OCI-LY3 (cell line): ENCODE measurements around the gene RIN1.

Experiments used
- H2AFZ ChIP-seq: fragments of 200-600, 300-600 bp; shearing (Covaris generic); 2 replicates; pipeline ENCODE4 v1.6.0; 2014; ENCODE audit warnings: antibody characterized with exemption, low read depth, low read length
- H3K27ac ChIP-seq: fragments of 200-600, 300-600 bp; sonication (generic); 2 replicates; pipeline ENCODE4 v1.5.1; 2014; ENCODE audit warnings: mild to moderate bottlenecking, low read length, moderate library complexity, mixed read lengths
- H3K27me3 ChIP-seq: fragments of 200-600, 300-600 bp; sonication (generic); 2 replicates; pipeline ENCODE4 v1.6.1; 2014; ENCODE audit warnings: low read depth, low read length, mixed read lengths
- H3K36me3 ChIP-seq: fragments of 200-600, 300-600 bp; sonication (generic); replicated peaks from 2 replicates; pipeline ENCODE3; 2014; ENCODE audit warnings: low read depth, low read length, mixed read lengths
- H3K4me1 ChIP-seq: fragments of 300-600, 200-600 bp; sonication (generic); 2 replicates; pipeline ENCODE4 v1.6.1; 2014; ENCODE audit warnings: low read length, mixed read lengths
- H3K4me2 ChIP-seq: fragments of 200-600, 300-600 bp; sonication (generic); 2 replicates; pipeline ENCODE4 v1.6.1; 2014; ENCODE audit warnings: low read length, mixed read lengths
- H3K4me3 ChIP-seq: fragments of 300-600, 200-600 bp; sonication (generic); 2 replicates; pipeline ENCODE4 v1.5.1; 2014; ENCODE audit warnings: antibody characterized with exemption, mild to moderate bottlenecking, low read length, moderate library complexity
- H3K79me2 ChIP-seq: fragments of 300-600, 200-600 bp; shearing (Covaris generic); 2 replicates; pipeline ENCODE4 v1.6.1; 2014; ENCODE audit warnings: mild to moderate bottlenecking, low read length, mixed read lengths
- H3K9ac ChIP-seq: fragments of 300-600, 200-600 bp; shearing (Covaris generic); 2 replicates; pipeline ENCODE4 v1.6.0; 2014; ENCODE audit warnings: mild to moderate bottlenecking, low read length, moderate library complexity
- H3K9me3 ChIP-seq: fragments of 200-600, 300-600 bp; shearing (Covaris generic); 2 replicates; pipeline ENCODE4 v1.6.1; 2014; ENCODE audit warnings: low read length, mixed read lengths; ENCODE audit not compliant: insufficient read depth
- H4K20me1 ChIP-seq: fragments of 200-600, 300-600 bp; sonication (generic); 2 replicates; pipeline ENCODE4 v1.6.1; 2016; ENCODE audit warnings: low read length, mixed read lengths; ENCODE audit not compliant: insufficient read depth
- CTCF ChIP-seq: fragments of 200-600, 300-600 bp; sonication (generic); IDR thresholded peaks from 2 replicates; pipeline ENCODE4 v1.5.1; 2014; ENCODE audit warnings: antibody characterized with exemption, low read length, low read depth
- EZH2phosphoT487 ChIP-seq: fragments of 200-600 bp; shearing (Covaris generic); IDR thresholded peaks from 2 replicates; pipeline ENCODE4 v1.6.1; 2018; ENCODE audit warnings: antibody characterized with exemption, mixed run types, low read depth

RIN1 gene

GRCh38 chr11:66287211-66287888 lies 48.9 kb downstream of the RIN1 start:
- peak overlapping the region; percentile 80 for H3K4me2 ChIP-seq
- H2AFZ ChIP-seq: no peak overlapping the region
- H3K79me2 ChIP-seq: peaks cover 21% of the 10 kb centered on the region
- no peak overlapping the region for H3K9ac ChIP-seq
- H3K4me1 ChIP-seq: peaks cover 41% of the 10 kb centered on the region
- H3K27ac ChIP-seq: no peak overlapping the region
- H3K4me3 ChIP-seq: peak overlapping the region; percentile 89
- no peaks in the 10 kb centered on the region for H3K9me3 ChIP-seq
- no peaks in the 10 kb centered on the region for H4K20me1 ChIP-seq
- H3K27me3 ChIP-seq: no peaks in the 10 kb centered on the region
- H3K36me3 ChIP-seq: peaks cover 15% of the 10 kb centered on the region
- TF ChIP-seq CTCF (no peak), EZH2phosphoT487 (no peak)

DNA sequence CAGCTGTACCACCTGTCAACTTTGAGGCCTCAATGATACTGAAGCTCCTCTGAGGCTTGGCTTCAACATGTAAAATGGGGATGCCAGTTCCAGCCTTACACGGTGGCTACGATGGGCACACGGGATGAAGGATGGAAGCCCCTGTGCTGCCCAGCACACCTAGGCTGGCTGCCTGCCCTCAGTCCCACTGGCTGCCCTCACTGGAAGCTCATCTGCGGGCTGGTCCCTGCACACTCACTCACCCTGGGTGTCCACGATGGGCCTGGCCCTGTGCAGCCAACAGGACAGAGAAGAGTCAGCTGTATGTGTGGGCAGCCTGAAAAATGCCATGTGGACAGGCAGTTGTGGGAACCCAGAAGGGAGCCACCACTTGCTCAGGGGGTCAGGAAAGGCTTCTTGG lies 49.5 kb downstream of the RIN1 start:
- no peak for TF ChIP-seq EZH2phosphoT487
- no peak for TF ChIP-seq CTCF
- H3K4me3 ChIP-seq: no peak overlapping the region
- no peak overlapping the region for H3K27ac ChIP-seq
- H2AFZ ChIP-seq: no peak overlapping the region
- no peak overlapping the region for H3K9ac ChIP-seq
- peaks cover 45% of the 10 kb centered on the region for H3K4me1 ChIP-seq
- H3K79me2 ChIP-seq: peaks cover 21% of the 10 kb centered on the region
- no peak overlapping the region for H3K4me2 ChIP-seq
- peaks cover 15% of the 10 kb centered on the region for H3K36me3 ChIP-seq
- H3K9me3 ChIP-seq: no peaks in the 10 kb centered on the region
- no peaks in the 10 kb centered on the region for H3K27me3 ChIP-seq
- peaks cover 3% of the 10 kb centered on the region; the same call in 1 of the 2 replicates for H4K20me1 ChIP-seq

- Histone ChIP-seq H2AFZ (no peak overlapping the region), H3K27ac (no peak overlapping the region), H3K4me1 (peaks cover 44% of the 10 kb centered on the region), H3K36me3 (peaks cover 15% of the 10 kb centered on the region), H3K4me3 (peak overlapping the region; percentile 34; the same call in 1 of the 2 replicates), H3K4me2 (peak overlapping the region; percentile 67; the same call in 1 of the 2 replicates), H4K20me1 (peaks cover 3% of the 10 kb centered on the region; the same call in 1 of the 2 replicates), H3K79me2 (peaks cover 21% of the 10 kb centered on the region), H3K9ac (peak overlapping the region; percentile 47; the same call in 1 of the 2 replicates), H3K9me3 (no peaks in the 10 kb centered on the region), H3K27me3 (no peaks in the 10 kb centered on the region)
- no peak for TF ChIP-seq CTCF
- TF ChIP-seq EZH2phosphoT487: no peak
Observed at GRCh38 chr11:66285250-66285947, 50.8 kb downstream of the RIN1 start.

DNA sequence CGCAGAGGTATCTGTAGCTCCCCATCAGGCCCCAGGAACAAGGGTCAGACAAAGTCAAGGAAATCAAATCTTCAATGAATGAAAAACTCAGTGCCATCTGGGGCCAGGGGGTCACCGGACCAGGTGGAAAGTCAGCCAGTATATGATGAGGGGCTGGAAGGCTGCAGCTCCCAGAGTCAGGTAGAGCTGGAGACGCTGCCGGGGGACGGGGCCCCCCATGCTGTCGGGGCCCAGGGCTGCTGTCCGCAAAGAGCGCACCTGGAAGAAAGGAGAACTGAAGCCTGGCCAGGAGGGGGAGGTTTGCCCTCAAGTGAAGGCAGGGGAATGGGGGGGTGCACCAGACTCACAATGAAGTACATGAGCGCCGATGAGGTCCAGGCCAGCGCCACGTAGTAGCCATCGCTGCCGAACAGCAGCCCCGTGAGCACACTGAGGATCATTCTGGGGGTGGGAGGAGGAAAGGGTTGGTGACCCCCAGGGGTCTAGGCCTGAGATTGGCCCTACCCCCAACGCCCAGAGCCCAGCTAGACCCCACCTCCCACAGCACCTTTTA lies 51.6 kb downstream of the RIN1 start:
- TF ChIP-seq EZH2phosphoT487: no peak
- TF ChIP-seq CTCF: no peak
- H3K4me3 ChIP-seq: peak overlapping the region; percentile 34; the same call in 1 of the 2 replicates
- H4K20me1 ChIP-seq: peaks cover 3% of the 10 kb centered on the region; the same call in 1 of the 2 replicates
- peaks cover 14% of the 10 kb centered on the region for H3K79me2 ChIP-seq
- H2AFZ ChIP-seq: no peak overlapping the region
- peaks cover 15% of the 10 kb centered on the region for H3K36me3 ChIP-seq
- H3K4me2 ChIP-seq: peak overlapping the region; percentile 67
- H3K27me3 ChIP-seq: no peaks in the 10 kb centered on the region
- peaks cover 38% of the 10 kb centered on the region for H3K4me1 ChIP-seq
- H3K27ac ChIP-seq: peak overlapping the region; percentile 26; the same call in 1 of the 2 replicates
- no peaks in the 10 kb centered on the region for H3K9me3 ChIP-seq
- H3K9ac ChIP-seq: peak overlapping the region; percentile 47; the same call in 1 of the 2 replicates
